Mesothelial cell of epicardium (in vitro differentiated cells): ENCODE results near the gene BLM. TPM values are rescaled to one million over a fixed set of nuclear protein-coding genes. Genes with fewer than 3 reads are reported as not detected.
A peak's percentile ranks its signal among the peaks of the same experiment; 100 is the strongest.
"Not testable (repeated sequence)": the region's sequence is repeated elsewhere in the genome, so short reads cannot be mapped to it uniquely, and the experiment has no call there.

ENCODE experiments used
- DNase-seq, 2 experiments: peaks; one replicate each; pipeline ENCODE4 v3.0.0; 2021; ENCODE audit warnings: low spot score in 2 of 2; ENCODE audit not compliant: unreplicated experiment in 2 of 2
- H3K27ac Mint-ChIP-seq: 2 replicates; pipeline ENCODE4 v1.8.0; 2021; ENCODE audit warnings: mixed read lengths
- H3K27me3 Mint-ChIP-seq: 2 replicates; pipeline ENCODE4 v1.8.0; 2021; ENCODE audit warnings: low read depth, mixed read lengths
- H3K36me3 Mint-ChIP-seq: 2 replicates; pipeline ENCODE4 v1.8.0; 2021; ENCODE audit warnings: mixed read lengths
- H3K4me1 Mint-ChIP-seq: 2 replicates; pipeline ENCODE4 v1.8.0; 2021; ENCODE audit warnings: mixed read lengths
- H3K4me3 Mint-ChIP-seq: 2 replicates; pipeline ENCODE4 v1.8.0; 2021; ENCODE audit warnings: mild to moderate bottlenecking, moderate library complexity, mixed read lengths
- H3K9me3 Mint-ChIP-seq: 2 replicates; pipeline ENCODE4 v1.8.0; 2021; ENCODE audit warnings: mixed read lengths
- CTCF ChIP-seq: fragments of 200-600 bp; sonication (generic); IDR thresholded peaks from one replicate; pipeline ENCODE4 v1.5.0; 2021; ENCODE audit warnings: antibody characterized with exemption; ENCODE audit not compliant: unreplicated experiment
- total RNA-seq: library from RNA; stranded (reverse); gene quantifications from 3 replicates; pipeline ENCODE4 v1.2.1, GENCODE V29; 2021

The BLM gene
- total RNA-seq, 1 donor from 2014 or later: 13.4 TPM

GRCh38 chr15:90683371-90683770, 33.8 kb upstream of the BLM start:
- Mint-ChIP-seq H3K27me3 (no peaks in the 10 kb centered on the region), H3K27ac (no peak overlapping the region), H3K4me1 (peaks cover 24% of the 10 kb centered on the region), H3K36me3 (peaks cover under 1% of the 10 kb centered on the region), H3K4me3 (no peak overlapping the region), H3K9me3 (peaks cover 5% of the 10 kb centered on the region)
- TF ChIP-seq CTCF: no peak
- DNase-seq: no peak

- Mint-ChIP-seq H3K36me3 (peaks cover 2% of the 10 kb centered on the region), H3K27me3 (no peaks in the 10 kb centered on the region)
Measured at GRCh38 chr15:90683876-90684275, 33.3 kb upstream of the BLM start.

GRCh38 chr15:90684281-90684680, 32.9 kb upstream of the BLM start:
- Mint-ChIP-seq H3K27me3 (no peaks in the 10 kb centered on the region), H3K27ac (peak overlapping the region; percentile 66), H3K9me3 (peaks cover 6% of the 10 kb centered on the region), H3K36me3 (peaks cover 2% of the 10 kb centered on the region), H3K4me3 (no peak overlapping the region), H3K4me1 (peaks cover 24% of the 10 kb centered on the region)
- no peak for DNase-seq
- TF ChIP-seq CTCF: no peak

More at GRCh38 chr15:90683876-90684275, 33.3 kb upstream of the BLM start:
- TF ChIP-seq CTCF: no peak
- Mint-ChIP-seq H3K4me3 (no peak overlapping the region), H3K4me1 (peaks cover 24% of the 10 kb centered on the region), H3K9me3 (peaks cover 6% of the 10 kb centered on the region), H3K27ac (peak overlapping the region; percentile 66)
- DNase-seq: no peak

GRCh38 chr15:90685591-90686434, 31.3 kb upstream of the BLM start:
- Mint-ChIP-seq H3K4me1 (peaks cover 21% of the 10 kb centered on the region), H3K27me3 (no peaks in the 10 kb centered on the region), H3K9me3 (peaks cover 6% of the 10 kb centered on the region), H3K27ac (peak overlapping the region; percentile 2), H3K36me3 (peaks cover 4% of the 10 kb centered on the region), H3K4me3 (no peak overlapping the region)
- no peak for TF ChIP-seq CTCF
- no peak for DNase-seq

- no peak for DNase-seq
- Mint-ChIP-seq H3K27ac (peak overlapping the region; percentile 7), H3K36me3 (peaks cover 4% of the 10 kb centered on the region), H3K9me3 (peaks cover 6% of the 10 kb centered on the region), H3K4me1 (peaks cover 24% of the 10 kb centered on the region), H3K4me3 (no peak overlapping the region), H3K27me3 (no peaks in the 10 kb centered on the region)
- TF ChIP-seq CTCF: no peak
Measured at GRCh38 chr15:90686435-90687218, 30.5 kb upstream of the BLM start.

GRCh38 chr15:90689326-90689961, 27.7 kb upstream of the BLM start:
- not testable (repeated sequence) for H3K4me3 Mint-ChIP-seq, H3K27me3 Mint-ChIP-seq, H3K36me3 Mint-ChIP-seq, DNase-seq, H3K27ac Mint-ChIP-seq, H3K9me3 Mint-ChIP-seq
- H3K4me1 Mint-ChIP-seq: peaks cover 21% of the 10 kb centered on the region
